ENCODE results near the gene CTIF.

- TF ChIP-seq CTCF (conservative IDR thresholded peaks at IDR 0.05 in 1 of 2, IDR thresholded peaks at IDR 0.05 in 1 of 2; ENCODE audit: low read depth in 1 of 2, low read length in 2 of 2) (peak; percentile 87 to 89), EZH2 (IDR thresholded peaks at IDR 0.05; ENCODE audit: low read length, missing control alignments) (no peak)
Measured at GRCh38 chr18:48675352-48675761, 136.5 kb downstream of the CTIF start.
